ENCODE results near the gene RALGPS1. TPM values are rescaled to one million over a fixed set of nuclear protein-coding genes. Genes with fewer than 3 reads are reported as not detected.

Gene RALGPS1
- total and polyA plus RNA-seq, 2 of the 13 experiments (the other 11 are each of a cell fraction or from before 2014, with no cell fraction given), result 3.7 to 6.5 TPM

GRCh38 chr9:127224178-127224882 lies 309.7 kb downstream of the RALGPS1 start (continued):
- TF ChIP-seq KLF11 (CRISPR knock-in tag; IDR thresholded peaks at IDR 0.05) (no peak), BATF2 (CRISPR knock-in tag; IDR thresholded peaks at IDR 0.05) (no peak), NCOR1 (IDR thresholded peaks at IDR 0.05; ENCODE audit: borderline replicate concordance, low read length) (no peak), ZNF124 (CRISPR knock-in tag; IDR thresholded peaks at IDR 0.05) (no peak), KDM5A (IDR thresholded peaks at IDR 0.05; ENCODE audit: borderline replicate concordance, low read length) (no peak; the same call in 1 of the 2 replicates), TBX3 (IDR thresholded peaks at IDR 0.05; ENCODE audit: borderline replicate concordance) (no peak), KMT2B (CRISPR knock-in tag; IDR thresholded peaks at IDR 0.05) (no peak), FOXO1 (CRISPR knock-in tag; IDR thresholded peaks at IDR 0.05) (no peak), SIN3B (IDR thresholded peaks at IDR 0.05; ENCODE audit: low read length) (no peak), ARNTL (CRISPR knock-in tag; IDR thresholded peaks at IDR 0.05) (no peak), ZNF547 (CRISPR knock-in tag; IDR thresholded peaks at IDR 0.05) (no peak), ATF7 (IDR thresholded peaks at IDR 0.05) (no peak), ATF7 (CRISPR knock-in tag; IDR thresholded peaks at IDR 0.05) (no peak), HMGA1 (CRISPR knock-in tag; conservative IDR thresholded peaks at IDR 0.05) (no peak), ARHGAP35 (CRISPR knock-in tag; IDR thresholded peaks at IDR 0.05; ENCODE audit: borderline replicate concordance) (peak; percentile 40; the same call in 1 of the 2 replicates), ZBTB8A (CRISPR knock-in tag; IDR thresholded peaks at IDR 0.05; ENCODE audit: borderline replicate concordance, low read depth) (no peak), ZFP36 (IDR thresholded peaks at IDR 0.05; ENCODE audit: borderline replicate concordance, low read depth, low read length, partially characterized antibody) (no peak), ZNF670 (CRISPR knock-in tag; IDR thresholded peaks at IDR 0.05; ENCODE audit: borderline replicate concordance) (no peak), ARID2 (CRISPR knock-in tag; IDR thresholded peaks at IDR 0.05; ENCODE audit: borderline replicate concordance) (no peak)
- TF ChIP-seq, protein P1, sequence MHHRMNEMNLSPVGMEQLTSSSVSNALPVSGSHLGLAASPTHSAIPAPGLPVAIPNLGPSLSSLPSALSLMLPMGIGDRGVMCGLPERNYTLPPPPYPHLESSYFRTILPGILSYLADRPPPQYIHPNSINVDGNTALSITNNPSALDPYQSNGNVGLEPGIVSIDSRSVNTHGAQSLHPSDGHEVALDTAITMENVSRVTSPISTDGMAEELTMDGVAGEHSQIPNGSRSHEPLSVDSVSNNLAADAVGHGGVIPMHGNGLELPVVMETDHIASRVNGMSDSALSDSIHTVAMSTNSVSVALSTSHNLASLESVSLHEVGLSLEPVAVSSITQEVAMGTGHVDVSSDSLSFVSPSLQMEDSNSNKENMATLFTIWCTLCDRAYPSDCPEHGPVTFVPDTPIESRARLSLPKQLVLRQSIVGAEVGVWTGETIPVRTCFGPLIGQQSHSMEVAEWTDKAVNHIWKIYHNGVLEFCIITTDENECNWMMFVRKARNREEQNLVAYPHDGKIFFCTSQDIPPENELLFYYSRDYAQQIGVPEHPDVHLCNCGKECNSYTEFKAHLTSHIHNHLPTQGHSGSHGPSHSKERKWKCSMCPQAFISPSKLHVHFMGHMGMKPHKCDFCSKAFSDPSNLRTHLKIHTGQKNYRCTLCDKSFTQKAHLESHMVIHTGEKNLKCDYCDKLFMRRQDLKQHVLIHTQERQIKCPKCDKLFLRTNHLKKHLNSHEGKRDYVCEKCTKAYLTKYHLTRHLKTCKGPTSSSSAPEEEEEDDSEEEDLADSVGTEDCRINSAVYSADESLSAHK (CRISPR knock-in tag; IDR thresholded peaks at IDR 0.05; ENCODE audit: borderline replicate concordance), result no peak
- TF ChIP-seq, protein P2, sequence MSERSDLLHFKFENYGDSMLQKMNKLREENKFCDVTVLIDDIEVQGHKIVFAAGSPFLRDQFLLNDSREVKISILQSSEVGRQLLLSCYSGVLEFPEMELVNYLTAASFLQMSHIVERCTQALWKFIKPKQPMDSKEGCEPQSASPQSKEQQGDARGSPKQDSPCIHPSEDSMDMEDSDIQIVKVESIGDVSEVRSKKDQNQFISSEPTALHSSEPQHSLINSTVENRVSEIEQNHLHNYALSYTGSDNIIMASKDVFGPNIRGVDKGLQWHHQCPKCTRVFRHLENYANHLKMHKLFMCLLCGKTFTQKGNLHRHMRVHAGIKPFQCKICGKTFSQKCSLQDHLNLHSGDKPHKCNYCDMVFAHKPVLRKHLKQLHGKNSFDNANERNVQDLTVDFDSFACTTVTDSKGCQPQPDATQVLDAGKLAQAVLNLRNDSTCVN (CRISPR knock-in tag; IDR thresholded peaks at IDR 0.05; ENCODE audit: borderline replicate concordance), result no peak
- TF ChIP-seq, protein P3, sequence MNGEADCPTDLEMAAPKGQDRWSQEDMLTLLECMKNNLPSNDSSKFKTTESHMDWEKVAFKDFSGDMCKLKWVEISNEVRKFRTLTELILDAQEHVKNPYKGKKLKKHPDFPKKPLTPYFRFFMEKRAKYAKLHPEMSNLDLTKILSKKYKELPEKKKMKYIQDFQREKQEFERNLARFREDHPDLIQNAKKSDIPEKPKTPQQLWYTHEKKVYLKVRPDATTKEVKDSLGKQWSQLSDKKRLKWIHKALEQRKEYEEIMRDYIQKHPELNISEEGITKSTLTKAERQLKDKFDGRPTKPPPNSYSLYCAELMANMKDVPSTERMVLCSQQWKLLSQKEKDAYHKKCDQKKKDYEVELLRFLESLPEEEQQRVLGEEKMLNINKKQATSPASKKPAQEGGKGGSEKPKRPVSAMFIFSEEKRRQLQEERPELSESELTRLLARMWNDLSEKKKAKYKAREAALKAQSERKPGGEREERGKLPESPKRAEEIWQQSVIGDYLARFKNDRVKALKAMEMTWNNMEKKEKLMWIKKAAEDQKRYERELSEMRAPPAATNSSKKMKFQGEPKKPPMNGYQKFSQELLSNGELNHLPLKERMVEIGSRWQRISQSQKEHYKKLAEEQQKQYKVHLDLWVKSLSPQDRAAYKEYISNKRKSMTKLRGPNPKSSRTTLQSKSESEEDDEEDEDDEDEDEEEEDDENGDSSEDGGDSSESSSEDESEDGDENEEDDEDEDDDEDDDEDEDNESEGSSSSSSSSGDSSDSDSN (CRISPR knock-in tag; IDR thresholded peaks at IDR 0.05), result no peak

Measured in HepG2 (cell line).